ENCODE results near the gene TRIM47.

GRCh38 chr17:75920045-75920560 lies 41.7 kb upstream of the TRIM47 start:
- no peak for TF ChIP-seq ZBTB43 (CRISPR knock-in tag; conservative IDR thresholded peaks at IDR 0.05)
- TF ChIP-seq NCOA1 (CRISPR knock-in tag; IDR thresholded peaks at IDR 0.05) = no peak
- no peak for TF ChIP-seq ZNF331 (CRISPR knock-in tag; IDR thresholded peaks at IDR 0.05)
- TF ChIP-seq CTCF (CRISPR knock-in tag; IDR thresholded peaks at IDR 0.05) = no peak
- TF ChIP-seq JUND (CRISPR knock-in tag; IDR thresholded peaks at IDR 0.05) = no peak
- TF ChIP-seq FOXA1 (IDR thresholded peaks at IDR 0.05) = no peak
- TF ChIP-seq FOXA1 (CRISPR knock-in tag; IDR thresholded peaks at IDR 0.05) = no peak
- TF ChIP-seq ZFX (CRISPR knock-in tag; IDR thresholded peaks at IDR 0.05; ENCODE audit: low read depth) = no peak
- no peak for TF ChIP-seq EZH2 (conservative IDR thresholded peaks at IDR 0.05; ENCODE audit: low read depth, low read length)

All from HepG2 (cell line).